Keratinocyte (primary cell): Measurements from ENCODE around the gene TK2. TPM values are rescaled to one million over a fixed set of nuclear protein-coding genes. Genes with fewer than 3 reads are reported as not detected.

ENCODE experiments used
- DNase-seq: peaks from one replicate; pipeline ENCODE4 v3.0.0-alpha.2; 2011; ENCODE audit warnings: low read depth, missing footprints, low spot score
- FAIRE-seq: peaks from 2 replicates; lab custom pipeline; 2011; peaks lifted over from hg19 to GRCh38; lab: Jason Lieb, UNC
- H2AFZ ChIP-seq: 2 replicates; pipeline ENCODE4 v1.6.0; 2012; ENCODE audit warnings: low read length, control low read depth, inconsistent platforms; ENCODE audit not compliant: control insufficient read depth
- H3K27ac ChIP-seq: 2 replicates; pipeline ENCODE4 v1.5.1; 2011; ENCODE audit warnings: low read length; ENCODE audit not compliant: control insufficient read depth, insufficient read depth
- H3K27me3 ChIP-seq: 3 replicates; pipeline ENCODE4 v1.6.0; 2011; ENCODE audit warnings: low read length; ENCODE audit not compliant: control insufficient read depth, insufficient read depth; ENCODE audit errors: extremely low read depth
- H3K36me3 ChIP-seq, 2 experiments: 2 replicates in 1 of 2; 3 replicates in 1 of 2; pipeline ENCODE4 v1.5.1; 2011; ENCODE audit warnings: low read length in 2 of 2, mild to moderate bottlenecking in 1 of 2; ENCODE audit not compliant: control insufficient read depth in 2 of 2, insufficient read depth in 2 of 2; ENCODE audit errors: extremely low read depth in 1 of 2
- H3K4me1 ChIP-seq: 3 replicates; pipeline ENCODE4 v1.5.1; 2011; ENCODE audit warnings: low read length; ENCODE audit not compliant: control insufficient read depth, insufficient read depth; ENCODE audit errors: extremely low read depth
- H3K4me2 ChIP-seq: 3 replicates; pipeline ENCODE4 v1.6.0; 2011; ENCODE audit warnings: low read depth, low read length; ENCODE audit not compliant: control insufficient read depth, insufficient read depth; ENCODE audit errors: extremely low read depth
- H3K4me3 ChIP-seq, 3 experiments: fragments of 200-600 bp in 1 of 3; sonication (generic) in 1 of 3; 2 replicates in 2 of 3; 3 replicates in 1 of 3; pipeline ENCODE4 v1.5.1; 2011 to 2016; ENCODE audit warnings: low read length in 3 of 3, mild to moderate bottlenecking in 3 of 3, control low read depth in 2 of 3, inconsistent platforms in 1 of 3, low read depth in 1 of 3, mixed read lengths in 1 of 3, mixed run types in 1 of 3, moderate library complexity in 1 of 3; ENCODE audit not compliant: control insufficient read depth in 2 of 3, insufficient read depth in 2 of 3; ENCODE audit errors: extremely low read depth in 1 of 3
- H3K79me2 ChIP-seq: 2 replicates; pipeline ENCODE4 v1.6.0; 2012; ENCODE audit warnings: low read length; ENCODE audit not compliant: control insufficient read depth, insufficient read depth
- H3K9ac ChIP-seq: 3 replicates; pipeline ENCODE4 v1.6.0; 2011; ENCODE audit warnings: low read length; ENCODE audit not compliant: control insufficient read depth, insufficient read depth; ENCODE audit errors: extremely low read depth
- H3K9me1 ChIP-seq: 3 replicates; pipeline ENCODE4 v1.6.0; 2011; ENCODE audit warnings: low read length; ENCODE audit not compliant: control insufficient read depth, insufficient read depth; ENCODE audit errors: extremely low read depth
- H3K9me3 ChIP-seq: 2 replicates; pipeline ENCODE4 v1.5.1; 2012; ENCODE audit warnings: low read depth, low read length; ENCODE audit not compliant: control insufficient read depth
- H4K20me1 ChIP-seq: 3 replicates; pipeline ENCODE4 v1.6.0; 2011; ENCODE audit warnings: low read length; ENCODE audit not compliant: control insufficient read depth, insufficient read depth; ENCODE audit errors: extremely low read depth
- CTCF ChIP-seq, 3 experiments: IDR thresholded peaks in 1 of 3; conservative IDR thresholded peaks in 1 of 3; optimal IDR thresholded peaks in 1 of 3; 2 replicates in 2 of 3; 3 replicates in 1 of 3; pipeline versions ENCODE3 to v1.5.1; 2011; ENCODE audit warnings: low read length in 3 of 3, mild to moderate bottlenecking in 3 of 3, moderate library complexity in 2 of 3, control low read depth in 1 of 3, inconsistent platforms in 1 of 3; ENCODE audit not compliant: insufficient read depth in 2 of 3; ENCODE audit errors: extremely low read depth in 1 of 3
- EZH2 ChIP-seq: IDR thresholded peaks from one replicate; pipeline ENCODE4 v1.6.1; 2012; ENCODE audit warnings: inconsistent platforms, mild to moderate bottlenecking, low read length, moderate library complexity
- dilution Hi-C: fragments of 300-500 bp; cut with MboI; formaldehyde crosslinking; loops from one replicate; pipeline ENCODE4 v1.7.0; 2020; ENCODE audit warnings: low sequenced_read_pairs; ENCODE audit not compliant: extremely low pct_ligation_motif_present
- polyA plus RNA-seq, 5 experiments: library from polyadenylated mRNA; depleted of rRNA in 3 of 5; stranded (reverse) in 3 of 5; stranded (forward) in 1 of 5; unstranded in 1 of 5; fragments of >200 nt; gene quantifications; 1 replicate in 1 of 5; 2 replicates in 3 of 5; 3 replicates in 1 of 5; pipeline versions ENCODE4 v1.2.1 to v1.2.3, GENCODE V29; 2011 to 2012; ENCODE audit warnings: missing spikeins in 2 of 5, low read depth in 1 of 5, low replicate concordance in 1 of 5

The TK2 gene
- polyA plus RNA-seq, 1 donor (not counting 4 experiments of a cell fraction or from before 2014, with no cell fraction given), result 19.7 TPM

GRCh38 chr16:66495440-66495839 is 54.5 kb downstream of the TK2 start:
- peaks cover 3% of the 10 kb centered on the region for H3K27me3 ChIP-seq
- H3K9me3 ChIP-seq, result no peaks in the 10 kb centered on the region
- H3K27ac ChIP-seq, result no peak overlapping the region
- H3K4me1 ChIP-seq, result no peaks in the 10 kb centered on the region
- no peak overlapping the region for H3K9ac ChIP-seq
- H3K4me2 ChIP-seq, result no peak overlapping the region
- no peaks in the 10 kb centered on the region for H4K20me1 ChIP-seq
- H3K79me2 ChIP-seq, result no peaks in the 10 kb centered on the region
- no peaks in the 10 kb centered on the region for H3K36me3 ChIP-seq
- no peak overlapping the region for H2AFZ ChIP-seq
- FAIRE-seq (no peak), DNase-seq (no peak)
- dilution Hi-C loops, result no loop called here
- TF ChIP-seq CTCF (optimal IDR thresholded peaks at IDR 0.05 in 1 of 3, IDR thresholded peaks at IDR 0.05 in 1 of 3, conservative IDR thresholded peaks at IDR 0.05 in 1 of 3; ENCODE audit: extremely low read depth in 1 of 3, insufficient read depth in 2 of 3, low read length in 3 of 3) (no peak), EZH2 (no peak)
- no peaks in the 10 kb centered on the region for H3K9me1 ChIP-seq
- H3K4me3 ChIP-seq, result no peak overlapping the region

DNA sequence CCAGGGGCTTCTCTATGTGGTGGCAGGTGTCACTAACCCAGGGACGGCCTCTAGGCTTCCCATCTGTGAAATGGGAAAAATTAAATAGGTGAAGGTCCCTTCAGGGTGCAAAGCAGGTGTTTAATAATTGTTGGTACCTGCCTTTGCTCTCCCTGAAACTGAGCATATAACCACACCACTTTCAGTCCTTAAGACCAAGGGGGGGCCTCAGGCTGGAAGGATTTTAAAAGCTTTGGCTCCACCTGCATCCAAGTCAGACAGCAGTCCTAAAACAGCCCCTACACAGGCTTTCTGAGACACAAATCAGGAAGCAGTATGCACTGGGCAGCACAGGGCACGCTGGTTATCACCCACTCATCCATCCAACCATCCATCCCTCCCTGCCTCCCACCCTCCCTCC is 55.0 kb downstream of the TK2 start:
- Histone ChIP-seq H3K4me1 (no peaks in the 10 kb centered on the region), H3K4me2 (no peak overlapping the region), H3K4me3 (no peak overlapping the region), H4K20me1 (no peaks in the 10 kb centered on the region), H3K36me3 (no peaks in the 10 kb centered on the region), H3K27ac (no peak overlapping the region), H3K9me3 (no peaks in the 10 kb centered on the region), H2AFZ (no peak overlapping the region), H3K79me2 (no peaks in the 10 kb centered on the region), H3K9ac (no peak overlapping the region), H3K9me1 (no peaks in the 10 kb centered on the region), H3K27me3 (peaks cover 3% of the 10 kb centered on the region)
- FAIRE-seq (no peak), DNase-seq (no peak)
- dilution Hi-C loops, result no loop called here
- TF ChIP-seq CTCF (optimal IDR thresholded peaks at IDR 0.05 in 1 of 3, IDR thresholded peaks at IDR 0.05 in 1 of 3, conservative IDR thresholded peaks at IDR 0.05 in 1 of 3; ENCODE audit: extremely low read depth in 1 of 3, insufficient read depth in 2 of 3, low read length in 3 of 3), result no peak
- no peak for TF ChIP-seq EZH2
